ENCODE measurements around the gene CDON.
"Not testable (repeated sequence)": the region's sequence is repeated elsewhere in the genome, so short reads cannot be mapped to it uniquely, and the experiment has no call there.

Gene CDON

GRCh38 chr11:125916683-125917347, 145.9 kb downstream of the CDON start:
- DNase-seq (ENCODE audit: low read depth in 1 of 2, low spot score in 1 of 2): no peak
- Histone ChIP-seq H3K4me3 (replicated peaks; ENCODE audit: insufficient read depth, low read length) (no peak overlapping the region), H3K27me3 (ENCODE audit: insufficient read depth, poor library complexity, severe bottlenecking) (peaks cover 4% of the 10 kb centered on the region), H3K27ac (replicated peaks) (no peak overlapping the region)
- no peak for TF ChIP-seq GABPA (IDR thresholded peaks at IDR 0.05; ENCODE audit: low read depth)
- no peak for TF ChIP-seq REST (IDR thresholded peaks at IDR 0.05; ENCODE audit: insufficient replicate concordance, low read depth)
- TF ChIP-seq SPI1 (IDR thresholded peaks at IDR 0.05; ENCODE audit: borderline replicate concordance, low read depth): no peak
- no peak for TF ChIP-seq POLR2AphosphoS5 (IDR thresholded peaks at IDR 0.05; ENCODE audit: low read depth)
- TF ChIP-seq CTCF (IDR thresholded peaks at IDR 0.05; ENCODE audit: insufficient read depth, low read length): no peak

GRCh38 chr11:125914601-125915000, 148.1 kb downstream of the CDON start:
- not testable (repeated sequence) for H3K27ac ChIP-seq (replicated peaks); DNase-seq (ENCODE audit: low read depth in 1 of 2, low spot score in 1 of 2); H3K27me3 ChIP-seq (ENCODE audit: insufficient read depth, poor library complexity, severe bottlenecking); H3K4me3 ChIP-seq (replicated peaks; ENCODE audit: insufficient read depth, low read length)

- no peaks in the 10 kb centered on the region for H3K27me3 ChIP-seq (ENCODE audit: insufficient read depth, poor library complexity, severe bottlenecking)
- H3K27ac ChIP-seq (replicated peaks): no peak overlapping the region
- TF ChIP-seq CTCF (IDR thresholded peaks at IDR 0.05; ENCODE audit: insufficient read depth, low read length) (no peak), SPI1 (IDR thresholded peaks at IDR 0.05; ENCODE audit: borderline replicate concordance, low read depth) (no peak), GABPA (IDR thresholded peaks at IDR 0.05; ENCODE audit: low read depth) (no peak), POLR2AphosphoS5 (IDR thresholded peaks at IDR 0.05; ENCODE audit: low read depth) (no peak), REST (IDR thresholded peaks at IDR 0.05; ENCODE audit: insufficient replicate concordance, low read depth) (no peak)
- H3K4me3 ChIP-seq (replicated peaks; ENCODE audit: insufficient read depth, low read length): no peak overlapping the region
- no peak for DNase-seq (ENCODE audit: low read depth in 1 of 2, low spot score in 1 of 2)
These were observed 152.3 kb downstream of the CDON start for GRCh38 chr11:125910226-125910849.

Measured in HL-60 (cell line).